Neuron (in vitro differentiated cells): ENCODE measurements around the gene BAIAP2L2.

Source experiments
- H2AFZ ChIP-seq: one replicate; pipeline ENCODE4 v1.6.1; 2013; ENCODE audit warnings: low read depth, mild to moderate bottlenecking, inconsistent platforms, low read length, moderate library complexity
- H3K27me3 ChIP-seq: one replicate; pipeline ENCODE4 v1.6.1; 2013; ENCODE audit warnings: low read length; ENCODE audit not compliant: insufficient read depth
- H3K36me3 ChIP-seq: one replicate; pipeline ENCODE4 v1.6.1; 2013; ENCODE audit warnings: low read length; ENCODE audit not compliant: insufficient read depth
- H3K4me1 ChIP-seq: one replicate; pipeline ENCODE4 v1.6.1; 2013; ENCODE audit warnings: low read length; ENCODE audit not compliant: insufficient read depth
- H3K4me3 ChIP-seq: 2 replicates; pipeline ENCODE4 v1.5.1; 2013; ENCODE audit warnings: mild to moderate bottlenecking, low read length, moderate library complexity
- H3K9me3 ChIP-seq: one replicate; pipeline ENCODE4 v1.6.1; 2013; ENCODE audit warnings: low read length

Gene BAIAP2L2

DNA sequence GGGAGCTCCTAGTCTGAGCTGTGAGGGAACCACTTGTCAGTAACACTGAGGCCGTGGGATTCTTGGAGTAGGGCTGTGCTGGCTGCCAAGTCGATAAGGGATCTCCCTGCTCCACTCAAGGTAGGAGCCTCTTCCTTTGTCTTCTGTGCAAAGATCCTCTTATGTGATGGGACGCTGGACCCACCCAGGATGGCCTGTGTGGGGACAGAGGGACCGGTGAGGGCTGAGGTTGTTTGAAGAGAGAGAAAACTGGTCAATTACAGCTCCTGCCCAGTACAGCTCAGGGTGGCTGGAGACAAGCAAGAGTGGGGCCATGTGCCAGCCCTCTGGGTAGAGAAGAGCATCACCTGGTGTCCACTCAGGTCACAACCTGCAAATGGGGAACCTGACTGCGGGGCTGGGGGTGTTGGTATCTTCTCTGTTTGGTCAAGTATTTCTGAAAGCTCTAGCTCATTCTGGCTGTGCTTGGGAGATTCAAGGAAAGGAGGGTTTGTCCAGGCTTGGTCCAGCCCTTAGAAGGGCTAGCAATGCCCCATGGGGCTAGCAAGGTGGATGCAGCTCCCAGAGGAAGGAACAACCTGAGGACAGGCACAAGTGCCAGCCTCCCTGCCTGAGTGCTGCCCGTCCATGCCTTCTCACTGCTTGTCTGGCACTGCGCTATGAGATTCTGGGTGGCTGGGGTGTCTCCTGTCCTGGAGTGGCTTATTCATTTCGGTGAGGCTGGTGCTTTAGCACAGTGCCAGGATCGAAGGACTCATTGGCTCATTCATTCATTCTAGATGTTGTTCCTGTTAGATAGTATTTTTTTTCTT lies 27.6 kb upstream of the BAIAP2L2 start:
- Histone ChIP-seq H3K4me1 (no peaks in the 10 kb centered on the region), H2AFZ (no peak overlapping the region), H3K9me3 (no peaks in the 10 kb centered on the region), H3K27me3 (no peaks in the 10 kb centered on the region), H3K36me3 (peaks cover 11% of the 10 kb centered on the region), H3K4me3 (no peak overlapping the region)

- no peaks in the 10 kb centered on the region for H3K4me1 ChIP-seq
- no peak overlapping the region for H3K4me3 ChIP-seq
- no peaks in the 10 kb centered on the region for H3K9me3 ChIP-seq
- no peaks in the 10 kb centered on the region for H3K27me3 ChIP-seq
- H3K36me3 ChIP-seq: peaks cover 17% of the 10 kb centered on the region
- no peak overlapping the region for H2AFZ ChIP-seq
Observed at GRCh38 chr22:38136607-38137006, 26.1 kb upstream of the BAIAP2L2 start.

DNA sequence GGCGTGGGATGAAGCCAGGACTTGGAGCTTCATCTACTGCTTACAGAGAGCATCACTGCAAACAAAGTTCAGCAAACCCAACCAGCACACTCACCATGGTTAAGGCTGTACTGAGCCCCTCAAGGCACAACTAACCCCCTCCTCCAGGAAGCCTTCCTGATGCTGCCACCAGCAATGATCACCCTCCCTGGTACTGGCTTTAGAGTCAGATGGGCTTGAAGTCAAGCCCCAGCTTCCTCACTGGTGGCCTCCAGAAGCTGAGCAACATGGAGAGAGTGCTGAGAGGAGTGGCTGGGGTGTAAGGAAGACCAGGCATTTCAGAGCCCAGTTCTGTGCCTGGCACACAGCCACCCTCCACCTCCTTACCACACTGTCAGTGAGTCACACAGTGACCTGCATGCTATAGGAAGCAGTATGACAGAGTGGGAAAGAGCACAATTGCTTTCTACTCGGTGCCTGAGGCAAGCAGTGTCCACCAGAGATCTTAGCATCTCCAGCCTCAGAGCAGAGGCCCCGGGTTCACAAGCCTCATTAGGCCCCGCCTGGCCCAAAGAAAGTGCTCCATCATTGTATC lies 24.7 kb upstream of the BAIAP2L2 start:
- Histone ChIP-seq H3K36me3 (peaks cover 17% of the 10 kb centered on the region), H2AFZ (no peak overlapping the region), H3K27me3 (no peaks in the 10 kb centered on the region), H3K9me3 (no peaks in the 10 kb centered on the region), H3K4me1 (no peaks in the 10 kb centered on the region), H3K4me3 (no peak overlapping the region)

DNA sequence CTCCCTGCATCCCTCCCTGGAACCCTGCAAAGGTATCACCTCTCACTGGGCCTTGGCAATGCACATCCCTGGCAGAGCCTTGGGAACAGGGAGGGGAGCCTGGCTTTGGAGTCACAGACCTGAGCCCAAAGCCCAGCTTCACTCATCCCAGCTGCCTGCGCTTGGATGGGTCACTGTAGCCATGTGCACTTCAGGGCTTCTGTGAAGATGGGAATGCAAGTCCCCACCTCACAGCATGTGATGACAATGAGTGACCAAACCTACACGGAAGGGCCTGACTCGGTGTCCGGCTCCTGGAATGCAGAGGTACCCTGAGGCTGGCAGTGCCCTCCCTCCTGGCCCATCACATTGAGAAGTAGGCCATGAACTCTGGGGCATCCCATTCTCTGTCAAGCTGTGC lies 22.8 kb upstream of the BAIAP2L2 start:
- H2AFZ ChIP-seq: no peak overlapping the region
- peaks cover 17% of the 10 kb centered on the region for H3K36me3 ChIP-seq
- no peaks in the 10 kb centered on the region for H3K9me3 ChIP-seq
- no peak overlapping the region for H3K4me3 ChIP-seq
- no peaks in the 10 kb centered on the region for H3K27me3 ChIP-seq
- no peaks in the 10 kb centered on the region for H3K4me1 ChIP-seq

GRCh38 chr22:38132794-38133193 lies 22.3 kb upstream of the BAIAP2L2 start:
- Histone ChIP-seq H3K27me3 (no peaks in the 10 kb centered on the region), H3K4me1 (no peaks in the 10 kb centered on the region), H3K9me3 (no peaks in the 10 kb centered on the region), H3K4me3 (no peak overlapping the region), H2AFZ (no peak overlapping the region), H3K36me3 (peaks cover 13% of the 10 kb centered on the region)

GRCh38 chr22:38132136-38132535 lies 21.7 kb upstream of the BAIAP2L2 start:
- Histone ChIP-seq H3K36me3 (peaks cover 13% of the 10 kb centered on the region), H3K4me3 (no peak overlapping the region), H3K27me3 (no peaks in the 10 kb centered on the region), H3K4me1 (no peaks in the 10 kb centered on the region), H3K9me3 (no peaks in the 10 kb centered on the region), H2AFZ (no peak overlapping the region)

- H3K4me3 ChIP-seq: no peak overlapping the region
- no peaks in the 10 kb centered on the region for H3K4me1 ChIP-seq
- no peak overlapping the region for H2AFZ ChIP-seq
- H3K27me3 ChIP-seq: no peaks in the 10 kb centered on the region
- H3K36me3 ChIP-seq: peaks cover 13% of the 10 kb centered on the region
- no peaks in the 10 kb centered on the region for H3K9me3 ChIP-seq
Observed at GRCh38 chr22:38131399-38131798, 20.9 kb upstream of the BAIAP2L2 start.

DNA sequence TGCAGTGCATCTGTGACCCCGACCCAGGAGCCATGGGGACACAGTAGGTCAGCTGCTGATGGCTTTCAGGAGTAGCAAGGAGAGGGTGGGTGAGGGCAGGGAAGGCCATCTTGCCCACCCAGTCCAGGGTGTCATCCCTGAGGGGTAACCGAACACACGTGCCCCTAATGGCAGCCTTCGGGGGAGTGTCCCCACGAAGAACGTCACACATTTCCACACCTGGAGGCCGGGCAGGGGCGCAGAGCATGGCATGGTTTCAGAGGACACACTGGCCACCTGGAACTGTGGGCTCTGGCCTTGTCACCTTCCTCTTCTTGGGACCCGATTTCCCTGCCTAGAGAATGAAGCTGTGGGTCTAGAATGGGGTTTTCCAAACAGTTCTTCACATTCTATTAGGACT lies 19.4 kb upstream of the BAIAP2L2 start:
- H3K4me1 ChIP-seq: no peaks in the 10 kb centered on the region
- no peaks in the 10 kb centered on the region for H3K9me3 ChIP-seq
- H3K4me3 ChIP-seq: no peak overlapping the region
- no peak overlapping the region for H2AFZ ChIP-seq
- no peaks in the 10 kb centered on the region for H3K27me3 ChIP-seq
- peaks cover 10% of the 10 kb centered on the region for H3K36me3 ChIP-seq

DNA sequence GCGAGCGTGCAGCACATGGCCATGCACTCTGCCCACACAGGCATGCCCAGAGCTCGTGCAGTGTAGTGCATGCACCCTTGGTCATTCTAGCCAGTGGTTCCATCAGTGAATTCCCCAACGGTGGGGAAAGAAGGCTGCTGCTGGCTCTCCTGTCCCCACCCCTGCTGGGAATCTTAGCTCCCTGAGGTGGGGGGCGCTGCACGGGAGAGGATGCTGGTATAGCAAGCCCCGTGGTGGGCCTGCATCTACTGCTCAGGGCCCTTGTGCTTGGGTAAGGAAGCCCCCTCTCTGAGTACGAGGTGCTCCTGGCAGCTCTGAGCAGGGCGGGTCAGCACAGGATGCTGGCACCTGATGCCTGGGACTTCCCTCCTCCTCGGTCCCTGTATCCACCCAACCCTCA lies 18.5 kb upstream of the BAIAP2L2 start:
- H3K27me3 ChIP-seq: no peaks in the 10 kb centered on the region
- no peak overlapping the region for H2AFZ ChIP-seq
- no peak overlapping the region for H3K4me3 ChIP-seq
- peaks cover 10% of the 10 kb centered on the region for H3K36me3 ChIP-seq
- no peaks in the 10 kb centered on the region for H3K9me3 ChIP-seq
- no peaks in the 10 kb centered on the region for H3K4me1 ChIP-seq

- Histone ChIP-seq H3K4me1 (no peaks in the 10 kb centered on the region), H3K9me3 (no peaks in the 10 kb centered on the region), H3K27me3 (no peaks in the 10 kb centered on the region), H3K36me3 (peaks cover 6% of the 10 kb centered on the region), H2AFZ (no peak overlapping the region), H3K4me3 (no peak overlapping the region)
Observed at GRCh38 chr22:38127869-38128268, 17.4 kb upstream of the BAIAP2L2 start.

- no peaks in the 10 kb centered on the region for H3K9me3 ChIP-seq
- peaks cover under 1% of the 10 kb centered on the region for H3K36me3 ChIP-seq
- H2AFZ ChIP-seq: no peak overlapping the region
- no peaks in the 10 kb centered on the region for H3K27me3 ChIP-seq
- no peaks in the 10 kb centered on the region for H3K4me1 ChIP-seq
- H3K4me3 ChIP-seq: no peak overlapping the region
Observed at GRCh38 chr22:38126928-38127668, 16.6 kb upstream of the BAIAP2L2 start.

DNA sequence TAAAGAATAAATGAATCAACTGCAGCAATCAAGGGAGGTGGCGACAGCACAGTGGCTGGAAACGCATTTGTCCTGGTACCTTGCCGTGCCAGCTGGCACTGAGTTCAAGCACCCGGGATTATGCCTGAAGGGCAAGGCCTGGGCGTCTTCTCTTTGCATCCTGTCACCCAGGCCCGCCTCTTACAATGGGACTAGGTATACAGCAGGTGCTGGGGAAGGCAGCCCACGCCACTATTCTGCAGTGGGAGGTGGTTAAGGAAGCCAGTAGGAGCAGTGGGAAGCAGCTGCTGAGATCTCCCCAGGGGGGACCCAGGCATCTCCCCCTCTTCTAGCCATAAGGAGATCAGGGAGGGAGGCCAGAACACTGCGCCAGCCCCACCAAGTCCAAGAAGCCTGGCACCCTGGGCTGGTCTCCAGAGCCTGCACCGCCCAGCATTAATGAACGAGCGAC lies 15.3 kb upstream of the BAIAP2L2 start:
- H3K4me3 ChIP-seq: no peak overlapping the region
- no peaks in the 10 kb centered on the region for H3K4me1 ChIP-seq
- no peaks in the 10 kb centered on the region for H3K27me3 ChIP-seq
- no peaks in the 10 kb centered on the region for H3K9me3 ChIP-seq
- no peak overlapping the region for H2AFZ ChIP-seq
- H3K36me3 ChIP-seq: no peaks in the 10 kb centered on the region

GRCh38 chr22:38125038-38125610 lies 14.6 kb upstream of the BAIAP2L2 start:
- H3K4me3 ChIP-seq: no peak overlapping the region
- no peaks in the 10 kb centered on the region for H3K4me1 ChIP-seq
- H3K9me3 ChIP-seq: no peaks in the 10 kb centered on the region
- H3K27me3 ChIP-seq: no peaks in the 10 kb centered on the region
- no peak overlapping the region for H2AFZ ChIP-seq
- H3K36me3 ChIP-seq: no peaks in the 10 kb centered on the region
